ENCODE data around the gene ZNF726. TPM values are rescaled to one million over a fixed set of nuclear protein-coding genes. Genes with fewer than 3 reads are reported as not detected.
"Not testable (repeated sequence)": the region's sequence is repeated elsewhere in the genome, so short reads cannot be mapped to it uniquely, and the experiment has no call there.

ZNF726 gene
- total RNA-seq, 1 donor from 2014 or later, result 5.5 TPM

DNA sequence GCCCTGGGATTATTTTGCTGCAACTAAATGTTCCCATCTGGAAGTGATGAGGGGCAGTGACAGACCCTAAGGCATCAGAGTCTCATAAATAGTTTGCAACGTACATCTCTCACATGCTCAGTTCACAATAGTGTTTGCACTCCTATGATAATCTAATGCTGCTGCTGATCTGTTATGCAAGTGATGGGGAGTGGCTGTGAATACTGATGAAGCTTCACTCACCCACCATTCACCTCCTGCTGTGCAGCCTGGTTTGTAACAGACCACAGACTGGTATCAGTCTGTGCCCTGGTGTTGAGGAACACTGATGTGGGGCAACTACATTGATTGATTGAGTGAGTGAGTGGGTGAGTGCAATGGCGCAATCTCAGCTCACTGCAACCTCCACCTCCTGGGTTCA is 54.9 kb downstream of the ZNF726 start:
- H3K27me3 Mint-ChIP-seq (ENCODE audit: low read depth), result no peaks in the 10 kb centered on the region
- TF ChIP-seq, protein P1, sequence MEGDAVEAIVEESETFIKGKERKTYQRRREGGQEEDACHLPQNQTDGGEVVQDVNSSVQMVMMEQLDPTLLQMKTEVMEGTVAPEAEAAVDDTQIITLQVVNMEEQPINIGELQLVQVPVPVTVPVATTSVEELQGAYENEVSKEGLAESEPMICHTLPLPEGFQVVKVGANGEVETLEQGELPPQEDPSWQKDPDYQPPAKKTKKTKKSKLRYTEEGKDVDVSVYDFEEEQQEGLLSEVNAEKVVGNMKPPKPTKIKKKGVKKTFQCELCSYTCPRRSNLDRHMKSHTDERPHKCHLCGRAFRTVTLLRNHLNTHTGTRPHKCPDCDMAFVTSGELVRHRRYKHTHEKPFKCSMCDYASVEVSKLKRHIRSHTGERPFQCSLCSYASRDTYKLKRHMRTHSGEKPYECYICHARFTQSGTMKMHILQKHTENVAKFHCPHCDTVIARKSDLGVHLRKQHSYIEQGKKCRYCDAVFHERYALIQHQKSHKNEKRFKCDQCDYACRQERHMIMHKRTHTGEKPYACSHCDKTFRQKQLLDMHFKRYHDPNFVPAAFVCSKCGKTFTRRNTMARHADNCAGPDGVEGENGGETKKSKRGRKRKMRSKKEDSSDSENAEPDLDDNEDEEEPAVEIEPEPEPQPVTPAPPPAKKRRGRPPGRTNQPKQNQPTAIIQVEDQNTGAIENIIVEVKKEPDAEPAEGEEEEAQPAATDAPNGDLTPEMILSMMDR (IDR thresholded peaks at IDR 0.05; ENCODE audit: unreplicated experiment), result no peak
- H3K4me3 Mint-ChIP-seq, result no peak overlapping the region
- no peaks in the 10 kb centered on the region for H3K4me1 Mint-ChIP-seq
- H3K9me3 Mint-ChIP-seq, result peaks cover 63% of the 10 kb centered on the region
- H3K27ac Mint-ChIP-seq, result no peak overlapping the region
- peaks cover 7% of the 10 kb centered on the region for H3K36me3 Mint-ChIP-seq
- no peak for DNase-seq (ENCODE audit: low spot score in 2 of 2, unreplicated experiment in 2 of 2)

DNA sequence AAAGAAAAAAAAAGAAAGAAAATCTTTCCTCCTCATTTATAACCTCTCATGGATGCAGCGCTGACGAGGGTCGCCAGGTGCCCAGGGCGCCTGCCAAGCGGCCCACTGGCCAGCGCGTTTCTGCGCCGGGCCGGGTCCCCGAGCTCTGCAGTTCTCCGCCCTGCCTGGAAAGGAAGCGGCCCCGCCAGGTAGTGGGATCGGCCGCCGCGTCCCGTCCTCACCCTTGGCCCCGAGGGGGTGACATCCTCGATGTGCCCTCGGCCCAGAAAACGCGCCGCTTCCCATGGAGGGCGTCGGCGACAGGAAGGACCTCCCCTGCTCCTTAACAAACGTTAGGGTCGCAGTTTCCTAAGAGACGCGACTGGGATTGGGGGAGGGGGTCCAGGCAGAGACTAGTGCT is 56.9 kb downstream of the ZNF726 start:
- no peak overlapping the region for H3K4me3 Mint-ChIP-seq
- no peak for DNase-seq (ENCODE audit: low spot score in 2 of 2, unreplicated experiment in 2 of 2)
- H3K9me3 Mint-ChIP-seq, result peaks cover 69% of the 10 kb centered on the region
- TF ChIP-seq, protein P1 (IDR thresholded peaks at IDR 0.05; ENCODE audit: unreplicated experiment), result no peak
- no peak overlapping the region for H3K27ac Mint-ChIP-seq
- H3K4me1 Mint-ChIP-seq, result no peaks in the 10 kb centered on the region
- H3K27me3 Mint-ChIP-seq (ENCODE audit: low read depth), result no peaks in the 10 kb centered on the region
- H3K36me3 Mint-ChIP-seq, result peaks cover 6% of the 10 kb centered on the region

DNA sequence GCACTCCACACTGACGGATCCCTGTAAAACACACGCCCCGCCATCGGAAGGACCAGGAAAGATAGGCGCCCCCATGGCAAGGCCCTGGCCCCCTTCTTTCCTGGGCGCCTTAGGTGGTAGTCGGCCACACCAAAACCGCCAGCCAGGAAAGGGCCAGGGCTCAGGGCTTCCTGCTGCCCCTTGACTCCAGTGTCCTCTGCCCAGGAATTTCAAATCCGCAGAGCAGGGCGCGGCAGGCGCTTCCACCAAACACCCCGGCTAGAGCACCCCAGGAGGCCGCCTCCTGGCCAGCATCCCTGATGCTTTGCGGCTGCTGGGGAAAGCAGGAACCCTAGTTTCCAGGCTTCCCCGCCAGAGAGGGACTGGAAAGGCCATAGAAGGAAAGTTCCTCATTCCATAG is 57.5 kb downstream of the ZNF726 start:
- no peaks in the 10 kb centered on the region for H3K27me3 Mint-ChIP-seq (ENCODE audit: low read depth)
- TF ChIP-seq, protein P1 (IDR thresholded peaks at IDR 0.05; ENCODE audit: unreplicated experiment), result no peak
- no peak overlapping the region for H3K27ac Mint-ChIP-seq
- DNase-seq (ENCODE audit: low spot score in 2 of 2, unreplicated experiment in 2 of 2), result no peak
- H3K4me3 Mint-ChIP-seq, result no peak overlapping the region
- no peaks in the 10 kb centered on the region for H3K4me1 Mint-ChIP-seq
- peaks cover 66% of the 10 kb centered on the region for H3K9me3 Mint-ChIP-seq
- peaks cover 6% of the 10 kb centered on the region for H3K36me3 Mint-ChIP-seq

DNA sequence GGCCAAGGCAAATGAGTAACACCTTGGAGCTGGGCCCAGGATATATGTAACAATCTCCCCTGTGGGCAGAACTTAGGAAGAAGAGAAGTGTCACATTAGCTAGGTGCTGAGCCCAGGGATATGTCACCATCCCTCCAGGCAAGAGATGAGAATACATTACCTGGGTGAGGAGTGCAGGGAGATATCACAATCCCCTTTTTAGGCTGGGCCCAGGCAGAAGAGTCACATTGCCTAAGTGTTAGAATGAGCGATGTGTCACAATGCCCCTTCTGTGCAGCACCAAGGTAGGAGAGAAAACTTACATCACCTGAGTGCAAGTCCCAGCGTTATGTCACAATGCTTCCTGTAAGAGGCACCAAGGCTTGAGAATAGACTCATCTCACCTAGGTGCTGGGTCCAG is 60.3 kb downstream of the ZNF726 start:
- TF ChIP-seq, protein P1 (IDR thresholded peaks at IDR 0.05; ENCODE audit: unreplicated experiment), result no peak
- H3K27me3 Mint-ChIP-seq (ENCODE audit: low read depth), result no peaks in the 10 kb centered on the region
- H3K36me3 Mint-ChIP-seq, result peaks cover 2% of the 10 kb centered on the region
- DNase-seq (ENCODE audit: low spot score in 2 of 2, unreplicated experiment in 2 of 2), result no peak
- H3K9me3 Mint-ChIP-seq, result peaks cover 72% of the 10 kb centered on the region
- no peak overlapping the region for H3K27ac Mint-ChIP-seq
- H3K4me3 Mint-ChIP-seq, result no peak overlapping the region
- no peaks in the 10 kb centered on the region for H3K4me1 Mint-ChIP-seq

DNA sequence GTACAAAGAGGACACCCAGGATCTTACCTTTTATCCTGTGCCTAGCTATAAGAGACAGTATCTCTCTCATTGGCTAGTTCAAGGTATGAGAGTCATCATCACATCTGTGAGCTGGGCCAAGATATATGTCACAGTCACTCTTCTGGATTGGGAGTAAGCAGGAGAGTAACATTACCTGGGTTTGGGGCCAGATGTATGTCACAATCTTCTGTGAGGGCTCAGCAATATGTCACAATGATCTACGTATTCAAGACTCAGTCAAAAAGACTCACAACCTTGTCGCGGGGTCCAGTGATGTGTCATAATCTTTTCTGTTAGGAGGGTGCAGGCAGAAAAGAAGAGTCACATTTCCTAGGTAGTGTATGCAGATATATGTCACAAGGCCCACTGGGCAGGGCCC is 61.9 kb downstream of the ZNF726 start:
- not testable (repeated sequence) for H3K27ac Mint-ChIP-seq; DNase-seq (ENCODE audit: low spot score in 2 of 2, unreplicated experiment in 2 of 2); H3K27me3 Mint-ChIP-seq (ENCODE audit: low read depth); H3K4me3 Mint-ChIP-seq; H3K4me1 Mint-ChIP-seq; H3K36me3 Mint-ChIP-seq
- H3K9me3 Mint-ChIP-seq, result peaks cover 75% of the 10 kb centered on the region

DNA sequence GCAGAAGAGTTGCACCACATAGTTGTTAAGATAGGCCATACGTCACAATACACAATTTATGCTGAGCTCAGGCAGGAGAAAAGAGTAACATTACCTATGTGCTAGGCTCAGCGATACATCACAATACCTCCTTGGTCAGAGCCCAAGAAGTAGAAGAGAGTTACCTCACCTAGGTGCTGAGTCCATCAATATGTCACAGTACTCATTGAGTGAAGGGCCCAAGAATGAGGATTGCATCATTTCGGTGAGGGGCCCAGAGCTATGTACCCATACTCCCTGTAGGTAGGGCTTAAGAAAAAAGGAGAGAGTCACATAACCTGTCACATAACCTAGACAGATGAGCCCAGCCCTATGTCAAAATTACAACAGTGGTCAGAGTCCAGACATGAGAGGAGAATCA is 62.6 kb downstream of the ZNF726 start:
- H3K9me3 Mint-ChIP-seq, result peaks cover 81% of the 10 kb centered on the region
- DNase-seq (ENCODE audit: low spot score in 2 of 2, unreplicated experiment in 2 of 2); H3K4me1 Mint-ChIP-seq; H3K36me3 Mint-ChIP-seq; H3K27ac Mint-ChIP-seq; H3K27me3 Mint-ChIP-seq (ENCODE audit: low read depth); H3K4me3 Mint-ChIP-seq: not testable (repeated sequence)

DNA sequence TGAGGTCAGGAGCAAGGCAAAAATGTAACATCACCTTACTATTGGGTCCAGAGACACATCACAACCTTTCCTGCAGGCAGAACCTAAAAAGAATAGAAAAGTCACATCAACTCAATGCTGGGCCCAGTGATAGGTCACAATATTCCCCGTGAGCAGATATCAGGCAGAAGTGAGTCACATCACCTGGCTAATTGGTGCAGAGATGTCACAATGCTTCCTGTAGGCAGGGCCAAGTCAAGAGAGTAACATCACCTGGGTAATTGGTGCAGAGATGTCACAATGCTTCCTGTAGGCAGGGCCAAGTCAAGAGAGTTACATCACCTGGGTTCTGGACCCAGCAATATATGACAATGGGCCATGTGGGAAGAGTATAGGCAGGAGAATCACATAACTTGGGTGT is 63.4 kb downstream of the ZNF726 start:
- Mint-ChIP-seq H3K36me3 (no peaks in the 10 kb centered on the region), H3K27me3 (ENCODE audit: low read depth) (no peaks in the 10 kb centered on the region), H3K9me3 (peaks cover 83% of the 10 kb centered on the region), H3K4me1 (no peaks in the 10 kb centered on the region), H3K4me3 (no peak overlapping the region), H3K27ac (no peak overlapping the region)
- TF ChIP-seq, protein P1 (IDR thresholded peaks at IDR 0.05; ENCODE audit: unreplicated experiment), result no peak
- DNase-seq (ENCODE audit: low spot score in 2 of 2, unreplicated experiment in 2 of 2), result no peak
